Glutamatergic neuron (in vitro differentiated cells): Measurements from ENCODE around the gene CAMKV. TPM values are rescaled to one million over a fixed set of nuclear protein-coding genes. Genes with fewer than 3 reads are reported as not detected.
"Not testable (repeated sequence)": the region's sequence is repeated elsewhere in the genome, so short reads cannot be mapped to it uniquely, and the experiment has no call there.

Experiments used
- DNase-seq: peaks from one replicate; pipeline ENCODE4 v3.0.0; 2022
- H3K27ac Mint-ChIP-seq: one replicate; pipeline ENCODE4 v1.8.0; 2020; ENCODE audit warnings: mild to moderate bottlenecking, mixed read lengths, inconsistent platforms; ENCODE audit not compliant: unreplicated experiment
- H3K27me3 Mint-ChIP-seq: one replicate; pipeline ENCODE4 v1.8.0; 2020; ENCODE audit warnings: mild to moderate bottlenecking, moderate library complexity, mixed read lengths, inconsistent platforms; ENCODE audit not compliant: unreplicated experiment
- H3K36me3 Mint-ChIP-seq: one replicate; pipeline ENCODE4 v1.8.0; 2020; ENCODE audit warnings: mild to moderate bottlenecking, mixed read lengths, inconsistent platforms; ENCODE audit not compliant: unreplicated experiment
- H3K4me1 Mint-ChIP-seq: one replicate; pipeline ENCODE4 v1.8.0; 2020; ENCODE audit warnings: mild to moderate bottlenecking, low read depth, mixed read lengths, inconsistent platforms; ENCODE audit not compliant: unreplicated experiment
- H3K4me3 Mint-ChIP-seq: one replicate; pipeline ENCODE4 v1.8.0; 2020; ENCODE audit warnings: mild to moderate bottlenecking, mixed read lengths, inconsistent platforms; ENCODE audit not compliant: unreplicated experiment
- H3K9me3 Mint-ChIP-seq: one replicate; pipeline ENCODE4 v1.8.0; 2020; ENCODE audit warnings: mild to moderate bottlenecking, moderate library complexity, mixed read lengths, inconsistent platforms; ENCODE audit not compliant: unreplicated experiment
- CTCF ChIP-seq: fragments of 200-600 bp; sonication (generic); IDR thresholded peaks from one replicate; pipeline ENCODE4 v1.5.0; 2021; ENCODE audit not compliant: partially characterized antibody, unreplicated experiment
- total RNA-seq: library from RNA; stranded (reverse); fragmentation: NEBNext Ultra II Directional; extraction: Animal tissue kit (Norgen Biotek cat#: 25700); gene quantifications from one replicate; pipeline ENCODE4 v1.2.1, GENCODE V29; 2021; ENCODE audit not compliant: unreplicated experiment

CAMKV gene
- total RNA-seq, 1 donor from 2014 or later: 518 TPM

- no peak for DNase-seq
- Mint-ChIP-seq H3K4me1 (no peaks in the 10 kb centered on the region), H3K27me3 (no peaks in the 10 kb centered on the region), H3K27ac (no peak overlapping the region), H3K4me3 (no peak overlapping the region), H3K36me3 (peaks cover 5% of the 10 kb centered on the region), H3K9me3 (peaks cover 2% of the 10 kb centered on the region)
- no peak for TF ChIP-seq CTCF
Measured at GRCh38 chr3:49831341-49831740, 38.4 kb downstream of the CAMKV start.

GRCh38 chr3:49826016-49826415 is 43.7 kb downstream of the CAMKV start:
- peaks cover 5% of the 10 kb centered on the region for H3K36me3 Mint-ChIP-seq
- H3K27ac Mint-ChIP-seq: no peak overlapping the region
- no peak overlapping the region for H3K4me3 Mint-ChIP-seq
- no peak for TF ChIP-seq CTCF
- H3K9me3 Mint-ChIP-seq: no peaks in the 10 kb centered on the region
- no peak for DNase-seq
- no peaks in the 10 kb centered on the region for H3K4me1 Mint-ChIP-seq
- no peaks in the 10 kb centered on the region for H3K27me3 Mint-ChIP-seq

- H3K4me3 Mint-ChIP-seq, H3K4me1 Mint-ChIP-seq, DNase-seq, H3K27ac Mint-ChIP-seq, H3K36me3 Mint-ChIP-seq, H3K27me3 Mint-ChIP-seq, H3K9me3 Mint-ChIP-seq: not testable (repeated sequence)
Measured at GRCh38 chr3:49823131-49823530, 46.6 kb downstream of the CAMKV start.

- Mint-ChIP-seq H3K36me3 (no peaks in the 10 kb centered on the region), H3K27me3 (peaks cover 8% of the 10 kb centered on the region), H3K9me3 (peaks cover 3% of the 10 kb centered on the region), H3K4me3 (no peak within 1 kb of the TSS), H3K27ac (no peak within 1 kb of the TSS), H3K4me1 (no peaks in the 10 kb centered on the region)
- TF ChIP-seq CTCF: no peak
- no peak for DNase-seq
Measured at GRCh38 chr3:49813497-49814174, 56.1 kb downstream of the CAMKV start, which contains the start of gene UBA7. TSS of gene UBA7 (minus strand) at chr3:49813953. CDS start at chr3:49813787, 166 bp downstream.

GRCh38 chr3:49812916-49813496 is 56.7 kb downstream of the CAMKV start:
- Mint-ChIP-seq H3K27me3 (peaks cover 8% of the 10 kb centered on the region), H3K9me3 (peaks cover 3% of the 10 kb centered on the region), H3K36me3 (no peaks in the 10 kb centered on the region), H3K4me3 (no peak overlapping the region), H3K4me1 (no peaks in the 10 kb centered on the region), H3K27ac (no peak overlapping the region)
- no peak for DNase-seq
- TF ChIP-seq CTCF: no peak

Other genes starting within 250 kb of the CAMKV start
- 119 TPM for gene APEH, start 195.6 kb downstream of the CAMKV start, total RNA-seq
- gene MST1, start 180.4 kb downstream of the CAMKV start, total RNA-seq: 23.4 TPM
- gene RNF123, start 180.3 kb downstream of the CAMKV start, total RNA-seq: 56.6 TPM
- 1.4 TPM for gene AMIGO3, start 150.2 kb downstream of the CAMKV start, total RNA-seq
- gene GMPPB, start 146.0 kb downstream of the CAMKV start, total RNA-seq: 21.2 TPM
- 44.6 TPM for gene IP6K1, start 83.4 kb downstream of the CAMKV start, total RNA-seq
- gene CDHR4, start 70.0 kb downstream of the CAMKV start, total RNA-seq: not detected
- gene INKA1, start 66.6 kb downstream of the CAMKV start, total RNA-seq: 4.2 TPM
- 0.54 TPM for gene UBA7, start 56.0 kb downstream of the CAMKV start, total RNA-seq
- gene TRAIP, start 13.3 kb downstream of the CAMKV start, total RNA-seq: 11.3 TPM
- 8.6 TPM for gene MST1R, start 34.0 kb upstream of the CAMKV start, total RNA-seq
- gene MON1A, start 59.9 kb upstream of the CAMKV start, total RNA-seq: 15.4 TPM
- 169 TPM for gene RBM6, start 70.2 kb upstream of the CAMKV start, total RNA-seq
- 363 TPM for gene RBM5, start 219.0 kb upstream of the CAMKV start, total RNA-seq